C4-2B (cell line): ENCODE data around the gene ZFAND3.

Experiments
- CTCF ChIP-seq: fragments of 450-650 bp; conservative IDR thresholded peaks from 2 replicates; pipeline ENCODE4 v1.5.1; 2017; ENCODE audit warnings: mild to moderate bottlenecking
- ZFX ChIP-seq: fragments of 450-650 bp; IDR thresholded peaks from 2 replicates; pipeline ENCODE4 v1.6.1; 2017

GRCh38 chr6:37874726-37875125 lies 55.2 kb downstream of the ZFAND3 start:
- no peak for TF ChIP-seq CTCF
- no peak for TF ChIP-seq ZFX
